NB4 (cell line): ENCODE results near the gene HCRTR1.

Experiments
- CTCF ChIP-seq: IDR thresholded peaks from one replicate; pipeline ENCODE4 v1.5.1; 2012; ENCODE audit warnings: low read depth, low read length
- POLR2A ChIP-seq: IDR thresholded peaks from 2 replicates; pipeline ENCODE4 v1.6.1; 2011; ENCODE audit warnings: mild to moderate bottlenecking; ENCODE audit not compliant: insufficient read length; ENCODE audit errors: extremely low read depth

- no peak for TF ChIP-seq POLR2A
- TF ChIP-seq CTCF = no peak
Measured at GRCh38 chr1:31602081-31602480, 15.4 kb upstream of the HCRTR1 start.
